H9 (cell line): ENCODE results near the gene TDRD1. TPM values are rescaled to one million over a fixed set of nuclear protein-coding genes. Genes with fewer than 3 reads are reported as not detected.

Experiments used
- DNase-seq: peaks from one replicate; pipeline ENCODE4 v3.0.0-alpha.2; 2017
- H2AFZ ChIP-seq: one replicate; pipeline ENCODE4 v1.6.1; 2013; ENCODE audit warnings: mild to moderate bottlenecking, low read length, control low read depth, moderate library complexity
- H2AK5ac ChIP-seq: 2 replicates; pipeline ENCODE4 v1.6.1; 2013; ENCODE audit warnings: low read length, control low read depth, mixed read lengths; ENCODE audit not compliant: insufficient read length
- H2BK120ac ChIP-seq: one replicate; pipeline ENCODE4 v1.6.1; 2013; ENCODE audit warnings: low read depth, mild to moderate bottlenecking, low read length, control low read depth, inconsistent platforms; ENCODE audit not compliant: poor library complexity, severe bottlenecking
- H2BK12ac ChIP-seq: 2 replicates; pipeline ENCODE4 v1.6.1; 2013; ENCODE audit warnings: low read length, control low read depth, mixed read lengths, low read depth; ENCODE audit not compliant: insufficient read length
- H2BK15ac ChIP-seq: 2 replicates; pipeline ENCODE4 v1.6.1; 2013; ENCODE audit warnings: low read depth, low read length, control low read depth
- H2BK20ac ChIP-seq: one replicate; pipeline ENCODE4 v1.6.1; 2013; ENCODE audit warnings: low read depth, mild to moderate bottlenecking, low read length, control low read depth, inconsistent platforms; ENCODE audit not compliant: poor library complexity, severe bottlenecking
- H2BK5ac ChIP-seq: 2 replicates; pipeline ENCODE4 v1.6.1; 2013; ENCODE audit warnings: low read length, control low read depth, mixed read lengths; ENCODE audit not compliant: insufficient read length
- H3K14ac ChIP-seq: 2 replicates; pipeline ENCODE4 v1.6.1; 2013; ENCODE audit warnings: low read length, control low read depth; ENCODE audit not compliant: insufficient read depth
- H3K18ac ChIP-seq: 2 replicates; pipeline ENCODE4 v1.6.1; 2013; ENCODE audit warnings: low read depth, mild to moderate bottlenecking, mixed read lengths, low read length, control low read depth; ENCODE audit not compliant: insufficient read length
- H3K23ac ChIP-seq: 2 replicates; pipeline ENCODE4 v1.6.1; 2013; ENCODE audit warnings: low read length, control low read depth, mixed read lengths, low read depth; ENCODE audit not compliant: insufficient read length
- H3K23me2 ChIP-seq: 2 replicates; pipeline ENCODE4 v1.6.1; 2013; ENCODE audit warnings: low read depth, mild to moderate bottlenecking, mixed read lengths, low read length, control low read depth; ENCODE audit not compliant: insufficient read length, poor library complexity, severe bottlenecking
- H3K27ac ChIP-seq: 2 replicates; pipeline ENCODE4 v1.5.1; 2013; ENCODE audit warnings: low read length, control low read depth, mixed read lengths, low read depth; ENCODE audit not compliant: insufficient read length
- H3K27me3 ChIP-seq: 2 replicates; pipeline ENCODE4 v1.6.1; 2013; ENCODE audit warnings: low read length, control low read depth, inconsistent platforms; ENCODE audit not compliant: insufficient read depth
- H3K4ac ChIP-seq: 2 replicates; pipeline ENCODE4 v1.6.1; 2013; ENCODE audit warnings: low read depth, mild to moderate bottlenecking, control low read depth, inconsistent platforms, low read length, moderate library complexity
- H3K4me1 ChIP-seq: 2 replicates; pipeline ENCODE4 v1.6.1; 2013; ENCODE audit warnings: low read length, control low read depth, inconsistent platforms; ENCODE audit not compliant: insufficient read depth
- H3K4me2 ChIP-seq: 2 replicates; pipeline ENCODE4 v1.6.1; 2013; ENCODE audit warnings: low read length, control low read depth, mixed read lengths; ENCODE audit not compliant: insufficient read length, insufficient read depth
- H3K56ac ChIP-seq: 2 replicates; pipeline ENCODE4 v1.6.1; 2013; ENCODE audit warnings: low read depth, mild to moderate bottlenecking, mixed read lengths, low read length, control low read depth; ENCODE audit not compliant: insufficient read length
- H3K79me1 ChIP-seq: 2 replicates; pipeline ENCODE4 v1.6.1; 2013; ENCODE audit warnings: low read depth, mild to moderate bottlenecking, moderate library complexity, low read length, control low read depth, inconsistent platforms; ENCODE audit not compliant: insufficient read depth, poor library complexity, severe bottlenecking
- H3K79me2 ChIP-seq: 2 replicates; pipeline ENCODE4 v1.6.1; 2013; ENCODE audit warnings: low read length, control low read depth, inconsistent platforms; ENCODE audit not compliant: insufficient read depth
- H3K9ac ChIP-seq: 2 replicates; pipeline ENCODE4 v1.6.1; 2013; ENCODE audit warnings: low read length, control low read depth, mixed read lengths; ENCODE audit not compliant: insufficient read length; ENCODE audit errors: extremely low read depth
- H3K9me3 ChIP-seq: one replicate; pipeline ENCODE4 v1.6.1; 2013; ENCODE audit warnings: low read depth, low read length, inconsistent platforms; ENCODE audit not compliant: control insufficient read depth
- H3T11ph ChIP-seq: one replicate; pipeline ENCODE4 v1.6.1; 2013; ENCODE audit warnings: mild to moderate bottlenecking, low read length, control low read depth, inconsistent platforms
- H4K20me1 ChIP-seq: one replicate; pipeline ENCODE4 v1.6.1; 2013; ENCODE audit not compliant: control insufficient read depth, insufficient read length, insufficient read depth
- H4K5ac ChIP-seq: 2 replicates; pipeline ENCODE4 v1.6.1; 2013; ENCODE audit warnings: low read depth, mild to moderate bottlenecking, mixed read lengths, low read length, control low read depth; ENCODE audit not compliant: insufficient read length
- H4K8ac ChIP-seq: replicated peaks from 2 replicates; pipeline ENCODE4 v1.6.1; 2013; ENCODE audit warnings: low read length, control low read depth, mixed read lengths, low read depth; ENCODE audit not compliant: insufficient read length
- H4K91ac ChIP-seq: 2 replicates; pipeline ENCODE4 v1.6.1; 2013; ENCODE audit warnings: low read depth, mild to moderate bottlenecking, moderate library complexity, mixed read lengths, low read length, control low read depth; ENCODE audit not compliant: insufficient read length
- H3K27ac Mint-ChIP-seq, 3 experiments: 2 replicates in 2 of 3; 3 replicates in 1 of 3; pipeline ENCODE4 v1.8.0; 2020 to 2021; ENCODE audit warnings: mixed read lengths in 3 of 3, mild to moderate bottlenecking in 1 of 3, moderate library complexity in 1 of 3
- H3K27me3 Mint-ChIP-seq: 2 replicates; pipeline ENCODE4 v1.8.0; 2021; ENCODE audit warnings: low read depth, mild to moderate bottlenecking, moderate library complexity, mixed read lengths
- H3K36me3 Mint-ChIP-seq, 3 experiments: 2 replicates in 2 of 3; 3 replicates in 1 of 3; pipeline ENCODE4 v1.8.0; 2020 to 2021; ENCODE audit warnings: low read depth in 3 of 3, mixed read lengths in 3 of 3; ENCODE audit not compliant: insufficient read depth in 1 of 3
- H3K4me1 Mint-ChIP-seq, 2 experiments: 2 replicates each; pipeline ENCODE4 v1.8.0; 2020; ENCODE audit warnings: mixed read lengths in 2 of 2
- H3K4me3 Mint-ChIP-seq, 2 experiments: 2 replicates in 1 of 2; 3 replicates in 1 of 2; pipeline ENCODE4 v1.8.0; 2020 to 2021; ENCODE audit warnings: mild to moderate bottlenecking in 2 of 2, mixed read lengths in 2 of 2, moderate library complexity in 1 of 2
- H3K9me3 Mint-ChIP-seq, 2 experiments: 2 replicates in 1 of 2; 3 replicates in 1 of 2; pipeline ENCODE4 v1.8.0; 2020; ENCODE audit warnings: mild to moderate bottlenecking in 2 of 2, mixed read lengths in 2 of 2, moderate library complexity in 1 of 2
- CTCF ChIP-seq: fragments of 200-600 bp; sonication (generic); conservative IDR thresholded peaks from 3 replicates; pipeline ENCODE4 v1.8.0; 2021; ENCODE audit warnings: antibody characterized with exemption, mild to moderate bottlenecking
- WGBS: extraction: QIAGEN DNeasy Blood & Tissue Kit; methylation state at CpG from one replicate; pipeline ENCODE4 v1.1.7; 2013; ENCODE audit warnings: missing lambda C conversion rate, low lambda C conversion rate, mixed read lengths; ENCODE audit not compliant: insufficient read length; ENCODE audit errors: extremely low coverage; 5-methylcytosine and 5-hydroxymethylcytosine counted together
- total RNA-seq: library from RNA; stranded (reverse); gene quantifications from 2 replicates; pipeline ENCODE4 v1.2.1, GENCODE V29; 2021

Gene TDRD1
- total RNA-seq, 1 experiment from 2014 or later = 0.15 TPM

GRCh38 chr10:114195079-114195478, 15.9 kb downstream of the TDRD1 start:
- no peak overlapping the region for H4K8ac ChIP-seq
- H3K4me1 ChIP-seq = no peaks in the 10 kb centered on the region
- H4K91ac ChIP-seq = no peak overlapping the region
- no peak overlapping the region for H3K18ac ChIP-seq
- no peak for DNase-seq
- no peak overlapping the region for H3K4me2 ChIP-seq
- H3K4me1 Mint-ChIP-seq = no peaks in the 10 kb centered on the region
- no peaks in the 10 kb centered on the region for H3K9me3 Mint-ChIP-seq
- H2BK12ac ChIP-seq = no peak overlapping the region
- H3K14ac ChIP-seq = no peak overlapping the region
- no peak overlapping the region for H4K5ac ChIP-seq
- no peak overlapping the region for H2BK5ac ChIP-seq
- no peak overlapping the region for H2BK15ac ChIP-seq
- H3K79me1 ChIP-seq = no peaks in the 10 kb centered on the region
- H3K79me2 ChIP-seq = no peaks in the 10 kb centered on the region
- H3T11ph ChIP-seq = no peak overlapping the region
- no peak for TF ChIP-seq CTCF
- no peak overlapping the region for H3K4me3 Mint-ChIP-seq
- no peak overlapping the region for H2BK20ac ChIP-seq
- H2AFZ ChIP-seq = no peak overlapping the region
- no peak overlapping the region for H3K27ac ChIP-seq
- no peaks in the 10 kb centered on the region for H3K23me2 ChIP-seq
- no peaks in the 10 kb centered on the region for H3K27me3 ChIP-seq
- H4K20me1 ChIP-seq = no peaks in the 10 kb centered on the region
- H3K56ac ChIP-seq = no peak overlapping the region
- no peaks in the 10 kb centered on the region for H3K9me3 ChIP-seq
- no peak overlapping the region for H2BK120ac ChIP-seq
- H3K27me3 Mint-ChIP-seq = no peaks in the 10 kb centered on the region
- H3K27ac Mint-ChIP-seq = no peak overlapping the region
- H3K9ac ChIP-seq = no peak overlapping the region
- WGBS = no CpG with 5 or more reads among the region's 2 CpGs
- no peaks in the 10 kb centered on the region for H3K36me3 Mint-ChIP-seq
- H3K4ac ChIP-seq = no peak overlapping the region
- no peak overlapping the region for H3K23ac ChIP-seq
- H2AK5ac ChIP-seq = no peak overlapping the region
